AG04449 (cell line): ENCODE results near the gene KIF18B.

Experiments
- CTCF ChIA-PET: fragments of 350-600 bp; formaldehyde crosslinking; extraction: SDS; loops from one replicate; lab custom pipeline; 2021; ENCODE audit warnings: antibody characterized with exemption; lab: Yijun Ruan, JAX
- POLR2A ChIA-PET: fragments of 400-600, 350-600 bp; formaldehyde crosslinking; extraction: SDS; loops from one replicate; lab custom pipeline; 2020; ENCODE audit warnings: antibody characterized with exemption, inconsistent platforms; lab: Yijun Ruan, JAX
- DNase-seq: peaks from one replicate; pipeline ENCODE4 v3.0.0-alpha.2; 2010; ENCODE audit warnings: low read depth, low spot score
- H3K4me3 ChIP-seq: 2 replicates; pipeline ENCODE4 v1.5.1; 2011; ENCODE audit warnings: low read depth, mild to moderate bottlenecking, control low read depth, low read length
- TF ChIP-seq, protein P1 (sequence below): IDR thresholded peaks from one replicate; pipeline ENCODE4 v1.5.1; 2011; ENCODE audit warnings: mild to moderate bottlenecking, moderate library complexity, low read length, control low read depth, inconsistent platforms; ENCODE audit not compliant: insufficient read depth; ENCODE audit errors: missing control alignments

KIF18B gene

DNA sequence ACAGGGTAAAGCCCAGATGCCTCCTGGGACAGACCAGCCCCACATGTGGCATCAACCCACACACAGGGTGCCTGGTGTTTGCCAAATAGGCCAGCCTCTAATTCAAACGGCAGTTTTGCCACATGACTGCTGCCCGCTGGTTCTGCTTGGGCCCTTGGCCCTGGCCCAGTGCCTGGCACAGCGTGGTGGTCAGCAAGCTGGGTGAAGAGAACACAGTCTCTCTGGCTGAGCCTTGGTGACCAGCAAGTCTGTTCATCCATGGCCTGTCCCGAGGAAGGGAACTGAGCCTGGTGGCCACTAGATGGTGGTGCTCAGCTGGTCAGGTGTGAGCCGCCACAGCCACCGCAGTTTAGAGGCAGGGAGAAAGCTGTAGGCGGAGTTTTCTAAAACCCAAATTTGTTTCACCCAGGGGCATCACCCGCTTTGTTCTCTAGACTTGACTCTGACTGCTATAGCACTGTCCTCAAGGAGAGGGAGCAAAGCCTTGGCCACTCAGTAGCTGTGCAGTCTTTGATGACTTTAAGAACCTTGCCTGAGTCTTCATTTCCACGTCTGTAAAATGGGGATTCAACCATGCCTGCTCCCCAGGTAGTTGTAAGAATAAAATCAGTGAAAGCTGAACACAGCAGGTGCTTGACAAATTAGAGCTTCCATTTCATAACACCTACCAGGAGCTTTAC is 27.5 kb downstream of the KIF18B start:
- ChIA-PET POLR2A (interaction anchor here (1.4 kb wide), 1 partner anchor 10 kb away, joined by 4 read pairs; no protein-coding TSS in a partner anchor), CTCF (interaction anchor here (0.8 to 22.1 kb wide), 42 partner anchors 9 to 278 kb away, joined by 3 to 673 read pairs (median 6); partner anchors contain the start of genes ACBD4, EFTUD2, NMT1 and PLCD3)
- no peak for DNase-seq
- no peak overlapping the region for H3K4me3 ChIP-seq
- TF ChIP-seq, protein P1, sequence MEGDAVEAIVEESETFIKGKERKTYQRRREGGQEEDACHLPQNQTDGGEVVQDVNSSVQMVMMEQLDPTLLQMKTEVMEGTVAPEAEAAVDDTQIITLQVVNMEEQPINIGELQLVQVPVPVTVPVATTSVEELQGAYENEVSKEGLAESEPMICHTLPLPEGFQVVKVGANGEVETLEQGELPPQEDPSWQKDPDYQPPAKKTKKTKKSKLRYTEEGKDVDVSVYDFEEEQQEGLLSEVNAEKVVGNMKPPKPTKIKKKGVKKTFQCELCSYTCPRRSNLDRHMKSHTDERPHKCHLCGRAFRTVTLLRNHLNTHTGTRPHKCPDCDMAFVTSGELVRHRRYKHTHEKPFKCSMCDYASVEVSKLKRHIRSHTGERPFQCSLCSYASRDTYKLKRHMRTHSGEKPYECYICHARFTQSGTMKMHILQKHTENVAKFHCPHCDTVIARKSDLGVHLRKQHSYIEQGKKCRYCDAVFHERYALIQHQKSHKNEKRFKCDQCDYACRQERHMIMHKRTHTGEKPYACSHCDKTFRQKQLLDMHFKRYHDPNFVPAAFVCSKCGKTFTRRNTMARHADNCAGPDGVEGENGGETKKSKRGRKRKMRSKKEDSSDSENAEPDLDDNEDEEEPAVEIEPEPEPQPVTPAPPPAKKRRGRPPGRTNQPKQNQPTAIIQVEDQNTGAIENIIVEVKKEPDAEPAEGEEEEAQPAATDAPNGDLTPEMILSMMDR = peak; percentile 94

GRCh38 chr17:44919411-44919810 is 28.2 kb downstream of the KIF18B start:
- ChIA-PET CTCF (interaction anchor here (0.9 to 22.1 kb wide), 22 partner anchors 8 to 216 kb away, joined by 3 to 673 read pairs (median 8); partner anchors contain the start of genes ACBD4, EFTUD2 and PLCD3), POLR2A (interaction anchor here (1.4 kb wide), 1 partner anchor 10 kb away, joined by 4 read pairs; no protein-coding TSS in a partner anchor)
- no peak for DNase-seq
- no peak overlapping the region for H3K4me3 ChIP-seq
- TF ChIP-seq, protein P1 = no peak

DNA sequence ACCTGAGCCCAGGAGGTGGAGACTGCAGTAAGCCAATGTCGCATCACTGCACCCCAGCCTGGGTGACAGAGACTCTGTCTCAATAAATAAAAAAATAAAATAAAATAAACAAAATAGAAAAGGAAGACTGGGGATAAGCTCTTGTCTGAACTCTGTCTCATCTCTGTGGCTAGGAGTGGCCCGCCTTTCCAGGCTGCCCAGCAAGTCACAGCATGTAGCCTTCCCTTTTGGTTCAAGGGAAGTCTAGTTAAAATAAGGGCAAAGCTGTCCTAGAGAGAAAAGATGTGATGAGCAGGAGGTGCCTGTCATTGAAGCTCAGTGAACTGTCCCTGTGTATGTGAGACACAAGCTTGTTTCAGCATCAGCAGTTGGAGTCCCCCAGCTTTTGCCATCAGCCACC is 29.6 kb downstream of the KIF18B start:
- no peak overlapping the region for H3K4me3 ChIP-seq
- no peak for DNase-seq
- POLR2A ChIA-PET = interaction anchor here (1.2 kb wide), 1 partner anchor 103 kb away, joined by 4 read pairs; no protein-coding TSS in a partner anchor
- TF ChIP-seq, protein P1 = no peak
- CTCF ChIA-PET = interaction anchor here (0.7 to 22.1 kb wide), 17 partner anchors 7 to 217 kb away, joined by 3 to 673 read pairs (median 5); partner anchors contain the start of genes ACBD4, EFTUD2 and PLCD3

DNA sequence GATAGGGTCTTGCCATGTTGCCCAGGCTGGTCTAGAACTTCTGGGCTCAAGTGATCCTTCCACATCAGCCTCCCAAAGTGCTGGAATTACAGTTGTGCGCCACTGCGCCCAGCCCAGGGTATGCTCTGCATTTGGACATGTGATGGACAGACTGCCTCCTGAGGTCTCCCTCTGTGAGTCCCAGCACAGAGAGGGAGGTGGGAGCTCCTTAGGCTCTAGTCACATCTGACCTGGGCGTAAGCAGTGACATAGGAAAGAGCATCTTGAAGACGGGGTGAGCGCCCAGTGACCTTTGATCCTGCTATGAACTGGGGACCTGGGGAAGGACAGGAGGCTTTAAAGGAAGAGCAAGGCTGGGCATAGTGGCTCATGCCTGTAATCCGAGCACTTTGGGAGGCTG is 30.1 kb downstream of the KIF18B start:
- ChIA-PET CTCF (interaction anchor here (0.7 to 22.1 kb wide), 15 partner anchors 7 to 218 kb away, joined by 3 to 673 read pairs (median 5); partner anchors contain the start of genes ACBD4, EFTUD2 and PLCD3), POLR2A (interaction anchor here (1.2 kb wide), 1 partner anchor 103 kb away, joined by 4 read pairs; no protein-coding TSS in a partner anchor)
- TF ChIP-seq, protein P1 = no peak
- no peak for DNase-seq
- H3K4me3 ChIP-seq = no peak overlapping the region

DNA sequence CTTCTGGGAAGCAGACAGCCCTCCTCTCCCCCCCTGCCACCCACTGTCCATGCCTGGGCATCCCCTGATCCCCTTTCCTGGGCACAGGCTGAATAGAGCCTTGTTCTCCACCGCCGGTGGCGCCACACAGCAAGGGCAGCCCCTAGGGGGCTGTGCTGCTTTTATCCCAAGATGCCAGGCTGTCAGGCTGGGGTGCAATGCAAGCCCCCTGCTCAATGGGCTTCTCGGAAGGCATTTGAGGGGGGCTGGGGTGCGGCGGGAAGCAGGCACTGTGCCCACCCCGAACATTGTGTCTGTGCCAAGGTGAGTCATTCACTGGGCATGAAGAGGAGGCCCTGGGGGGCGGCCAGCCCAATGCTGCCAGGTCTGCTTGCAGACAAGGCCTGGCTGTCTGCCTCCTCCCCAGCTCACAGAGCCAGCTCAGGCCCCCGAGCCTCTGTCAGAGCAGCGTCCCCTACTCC is 30.8 kb downstream of the KIF18B start:
- ChIA-PET CTCF (interaction anchor here (0.9 to 22.1 kb wide), 9 partner anchors 12 to 218 kb away, joined by 3 to 673 read pairs (median 8); partner anchors contain the start of genes ACBD4 and EFTUD2), POLR2A (no interaction called here)
- TF ChIP-seq, protein P1 = no peak
- no peak overlapping the region for H3K4me3 ChIP-seq
- DNase-seq = no peak
